Measurements from ENCODE around the gene MCL1.
"Not testable (repeated sequence)": the region's sequence is repeated elsewhere in the genome, so short reads cannot be mapped to it uniquely, and the experiment has no call there.

MCL1 gene

GRCh38 chr1:150567717-150568593 is 11.5 kb downstream of the MCL1 start:
- peak; percentile 79 for DNase-seq

DNA sequence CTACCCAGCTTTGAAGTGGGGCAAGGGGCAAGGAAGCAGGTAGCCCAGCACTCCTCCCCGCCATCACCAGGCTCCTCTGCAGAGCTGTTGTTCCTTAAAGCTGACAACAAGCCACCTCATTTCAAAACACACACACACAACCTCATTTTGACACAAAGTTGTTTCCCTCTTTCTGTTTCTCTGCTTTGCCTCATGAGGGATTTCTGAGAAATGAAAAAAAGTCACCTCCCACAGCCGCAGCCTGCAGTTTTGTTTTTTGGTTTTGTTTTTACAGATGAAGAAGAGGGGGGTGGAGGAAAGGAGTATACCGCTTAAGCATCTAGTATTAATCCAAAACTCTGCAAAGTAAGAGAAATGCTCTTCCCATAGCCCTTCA is 12.1 kb downstream of the MCL1 start:
- DNase-seq: no peak

GRCh38 chr1:150566589-150567340 is 12.6 kb downstream of the MCL1 start:
- no peak for DNase-seq

GRCh38 chr1:150565240-150565991 is 14.0 kb downstream of the MCL1 start:
- not testable (repeated sequence) for DNase-seq

- no peak for DNase-seq
These were observed 15.1 kb downstream of the MCL1 start for GRCh38 chr1:150564051-150564991.

DNA sequence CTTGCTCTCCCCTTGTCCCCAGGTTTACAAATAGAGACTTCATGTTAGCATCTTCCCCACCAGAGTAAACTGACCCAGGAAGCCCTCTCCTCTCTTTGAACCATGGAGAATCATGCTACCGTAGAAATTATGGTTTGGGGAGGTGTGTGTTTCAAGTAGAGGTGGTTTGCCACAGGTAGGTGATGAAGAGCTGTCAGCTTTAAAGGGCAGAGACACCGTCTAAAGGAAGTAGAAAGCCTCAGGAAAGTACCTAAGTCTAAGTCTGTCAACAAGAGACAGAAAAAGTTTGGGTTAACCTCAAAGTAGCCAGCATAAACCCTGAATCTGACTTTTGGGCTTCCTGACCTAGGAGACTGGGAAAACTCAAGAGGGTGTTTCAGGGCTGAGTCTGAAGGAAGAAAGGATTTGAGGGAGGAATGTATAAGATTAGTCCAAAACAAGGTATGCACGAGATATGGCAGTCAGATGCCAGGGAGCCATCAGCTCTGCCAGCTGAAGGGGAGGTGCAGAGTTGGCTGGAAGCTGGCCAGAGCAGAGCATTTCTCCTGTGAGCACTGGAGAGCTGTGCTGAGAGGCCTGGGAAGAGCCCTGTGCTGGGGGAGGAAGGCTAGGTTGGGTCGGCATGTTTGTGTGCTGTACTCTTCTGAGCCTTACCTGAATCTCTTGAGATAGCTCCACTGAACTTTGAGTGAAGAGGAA is 15.9 kb downstream of the MCL1 start:
- DNase-seq: peak; percentile 85

DNA sequence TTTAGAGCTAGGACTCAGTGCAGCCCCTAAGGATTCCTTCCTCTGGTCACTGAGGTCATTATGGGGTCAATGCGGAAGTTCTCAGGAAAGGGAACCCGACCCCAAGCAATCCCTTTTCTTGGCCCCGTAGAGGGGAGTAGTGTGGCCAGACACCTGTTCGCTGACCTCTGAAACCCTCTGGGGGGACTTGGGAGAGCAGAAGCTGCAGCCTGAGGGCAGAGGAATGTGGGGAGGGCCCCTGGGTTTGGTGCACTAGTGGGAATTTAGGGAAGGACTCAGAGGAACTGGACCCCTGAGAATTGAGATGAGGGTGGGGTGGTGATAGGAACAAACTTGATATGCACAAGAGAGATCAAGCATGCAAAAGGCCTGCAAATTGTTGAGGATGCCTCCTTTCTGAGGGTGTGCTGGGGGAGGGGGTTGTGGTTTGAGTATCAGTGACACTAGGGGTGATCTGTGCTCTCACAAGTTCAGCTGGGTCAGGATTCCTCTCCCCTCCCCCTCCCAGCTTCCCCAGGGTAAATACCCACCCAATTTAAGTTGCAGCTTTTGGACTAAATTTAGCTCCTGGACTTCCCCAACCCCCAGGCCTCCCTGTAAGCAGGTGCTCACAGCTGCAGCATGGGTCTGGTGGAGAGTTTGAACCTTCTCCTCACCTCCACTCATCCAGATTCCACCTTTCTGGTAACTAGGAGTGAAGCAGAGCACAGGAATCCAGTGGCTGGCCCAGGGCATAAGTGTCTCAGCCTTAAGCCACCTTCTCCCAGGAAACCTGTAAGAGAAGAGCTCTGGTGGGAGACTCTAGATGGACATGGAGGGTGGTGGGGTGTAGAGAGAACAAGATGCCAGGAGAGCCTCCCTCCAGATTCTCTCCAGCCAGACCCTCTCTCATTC is 16.7 kb downstream of the MCL1 start:
- DNase-seq: no peak

DNA sequence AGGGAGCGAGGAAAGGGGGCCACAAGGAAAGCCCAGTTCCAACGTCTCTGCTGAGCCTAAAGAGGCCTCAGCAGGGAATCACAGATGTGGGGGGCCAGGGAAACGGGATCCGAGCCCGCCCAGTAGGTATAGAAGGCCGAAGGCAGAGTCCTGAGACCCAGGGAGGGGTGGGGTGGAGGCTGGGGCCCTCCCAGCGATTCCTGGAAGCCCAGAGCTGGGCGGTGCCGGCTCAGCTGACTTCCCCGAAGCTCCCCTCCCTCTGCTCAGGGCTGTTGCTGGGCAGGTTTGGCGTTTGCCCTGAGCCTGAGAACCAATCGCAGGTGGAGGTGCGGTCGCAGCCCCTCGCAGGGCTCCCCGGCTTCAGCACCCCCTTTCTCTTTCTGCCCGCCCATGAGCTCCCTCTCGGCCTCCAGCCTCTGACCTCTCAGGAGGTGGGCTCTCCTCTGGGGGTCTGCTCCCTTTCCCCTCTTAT is 17.4 kb downstream of the MCL1 start:
- peak; percentile 66 for DNase-seq

GRCh38 chr1:150561254-150561973 is 18.0 kb downstream of the MCL1 start:
- DNase-seq: peak; percentile 91

DNA sequence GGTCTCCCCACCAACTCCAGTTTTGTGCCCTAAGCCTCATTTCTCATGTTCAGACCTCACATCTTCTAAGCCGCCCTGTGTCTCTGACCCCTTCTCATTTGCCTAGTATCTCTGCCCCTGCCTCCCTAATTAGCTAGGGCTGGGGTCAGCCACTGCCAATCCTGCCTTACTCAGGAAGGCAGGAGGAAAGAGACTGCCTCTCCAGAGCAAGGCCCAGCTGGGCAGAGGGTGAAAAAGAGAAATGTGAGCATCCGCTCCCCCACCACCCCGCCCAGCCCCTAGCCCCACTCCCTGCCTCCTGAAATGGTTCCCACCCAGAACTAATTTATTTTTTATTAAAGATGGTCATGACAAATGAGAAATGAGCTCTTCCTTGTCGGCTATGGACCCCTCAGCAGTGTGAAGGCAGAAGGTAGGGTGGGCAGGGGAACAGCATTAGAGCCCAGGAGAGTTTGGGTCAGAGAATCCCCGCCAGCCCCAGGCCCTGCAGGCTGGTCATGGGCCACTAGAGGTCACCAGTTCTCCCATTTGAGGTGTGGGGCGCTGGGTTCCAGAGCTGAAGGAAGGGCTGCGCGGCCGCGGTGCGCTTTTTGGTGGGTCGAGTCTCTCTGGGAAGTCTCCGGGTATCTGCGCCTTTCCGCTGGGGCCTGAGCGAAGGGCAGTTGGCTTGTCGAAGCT is 18.7 kb downstream of the MCL1 start:
- peak; percentile 92 for DNase-seq

DNA sequence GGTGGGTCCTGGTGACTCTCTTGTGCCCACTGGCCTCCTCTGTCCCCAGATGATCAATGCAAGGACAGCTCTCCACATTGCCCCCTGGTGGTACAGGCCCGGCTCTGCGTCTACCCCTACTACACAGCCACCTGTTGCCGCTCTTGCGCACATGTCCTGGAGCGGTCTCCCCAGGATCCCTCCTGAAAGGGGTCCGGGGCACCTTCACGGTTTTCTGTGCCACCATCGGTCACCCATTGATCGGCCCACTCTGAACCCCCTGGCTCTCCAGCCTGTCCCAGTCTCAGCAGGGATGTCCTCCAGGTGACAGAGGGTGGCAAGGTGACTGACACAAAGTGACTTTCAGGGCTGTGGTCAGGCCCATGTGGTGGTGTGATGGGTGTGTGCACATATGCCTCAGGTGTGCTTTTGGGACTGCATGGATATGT is 19.4 kb downstream of the MCL1 start:
- DNase-seq: peak; percentile 53

DNA sequence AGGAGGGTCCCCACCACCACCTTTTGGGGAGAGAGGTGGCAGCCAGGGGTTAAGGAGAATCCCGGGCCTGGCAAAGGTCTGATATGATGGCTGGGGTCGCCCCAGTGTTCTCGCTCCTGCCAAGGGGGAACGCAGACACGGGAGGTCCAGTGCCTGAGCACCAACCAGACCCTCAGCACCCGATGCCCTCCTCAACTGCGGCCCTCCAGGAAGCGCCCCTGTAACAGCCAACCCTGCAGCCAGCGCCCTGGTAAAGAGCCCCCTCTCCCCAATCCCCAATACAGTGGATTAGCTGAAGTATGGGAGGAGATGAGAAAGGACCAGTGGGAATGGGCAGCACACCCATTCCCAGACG is 19.8 kb downstream of the MCL1 start:
- DNase-seq: no peak

- DNase-seq: no peak
These were observed 20.4 kb downstream of the MCL1 start for GRCh38 chr1:150558761-150559655.

GRCh38 chr1:150558303-150558704 is 21.1 kb downstream of the MCL1 start:
- DNase-seq: no peak

DNA sequence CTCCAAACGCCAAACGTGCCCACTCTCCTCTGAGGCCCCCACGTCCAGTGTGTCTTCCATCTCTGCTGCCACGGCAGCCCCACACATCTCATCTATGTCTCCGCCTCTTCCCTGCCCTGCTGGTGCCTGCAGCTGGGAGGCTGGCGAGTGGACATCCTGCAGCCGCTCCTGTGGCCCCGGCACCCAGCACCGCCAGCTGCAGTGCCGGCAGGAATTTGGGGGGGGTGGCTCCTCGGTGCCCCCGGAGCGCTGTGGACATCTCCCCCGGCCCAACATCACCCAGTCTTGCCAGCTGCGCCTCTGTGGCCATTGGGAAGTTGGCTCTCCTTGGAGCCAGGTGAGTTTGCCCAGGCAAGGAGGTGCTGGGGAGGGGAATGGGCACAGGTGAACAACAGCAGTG is 21.6 kb downstream of the MCL1 start:
- no peak for DNase-seq

DNA sequence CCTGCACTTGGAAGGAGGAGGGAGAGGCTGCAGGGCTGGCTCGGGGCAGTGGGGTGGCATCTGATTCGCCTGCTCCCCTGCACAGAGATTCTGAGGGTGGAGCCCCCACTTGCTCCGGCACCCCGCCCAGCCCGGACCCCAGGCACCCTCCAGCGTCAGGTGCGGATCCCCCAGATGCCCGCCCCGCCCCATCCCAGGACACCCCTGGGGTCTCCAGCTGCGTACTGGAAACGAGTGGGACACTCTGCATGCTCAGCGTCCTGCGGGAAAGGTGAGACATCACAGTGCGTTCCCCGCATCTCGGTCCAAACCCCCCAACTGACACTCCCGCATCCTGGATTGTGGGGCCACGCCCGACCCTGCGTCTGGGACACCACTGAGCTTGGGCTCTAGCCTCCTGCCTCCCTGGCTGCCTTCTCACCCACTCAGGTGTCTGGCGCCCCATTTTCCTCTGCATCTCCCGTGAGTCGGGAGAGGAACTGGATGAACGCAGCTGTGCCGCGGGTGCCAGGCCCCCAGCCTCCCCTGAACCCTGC is 22.3 kb downstream of the MCL1 start:
- DNase-seq: no peak

DNA sequence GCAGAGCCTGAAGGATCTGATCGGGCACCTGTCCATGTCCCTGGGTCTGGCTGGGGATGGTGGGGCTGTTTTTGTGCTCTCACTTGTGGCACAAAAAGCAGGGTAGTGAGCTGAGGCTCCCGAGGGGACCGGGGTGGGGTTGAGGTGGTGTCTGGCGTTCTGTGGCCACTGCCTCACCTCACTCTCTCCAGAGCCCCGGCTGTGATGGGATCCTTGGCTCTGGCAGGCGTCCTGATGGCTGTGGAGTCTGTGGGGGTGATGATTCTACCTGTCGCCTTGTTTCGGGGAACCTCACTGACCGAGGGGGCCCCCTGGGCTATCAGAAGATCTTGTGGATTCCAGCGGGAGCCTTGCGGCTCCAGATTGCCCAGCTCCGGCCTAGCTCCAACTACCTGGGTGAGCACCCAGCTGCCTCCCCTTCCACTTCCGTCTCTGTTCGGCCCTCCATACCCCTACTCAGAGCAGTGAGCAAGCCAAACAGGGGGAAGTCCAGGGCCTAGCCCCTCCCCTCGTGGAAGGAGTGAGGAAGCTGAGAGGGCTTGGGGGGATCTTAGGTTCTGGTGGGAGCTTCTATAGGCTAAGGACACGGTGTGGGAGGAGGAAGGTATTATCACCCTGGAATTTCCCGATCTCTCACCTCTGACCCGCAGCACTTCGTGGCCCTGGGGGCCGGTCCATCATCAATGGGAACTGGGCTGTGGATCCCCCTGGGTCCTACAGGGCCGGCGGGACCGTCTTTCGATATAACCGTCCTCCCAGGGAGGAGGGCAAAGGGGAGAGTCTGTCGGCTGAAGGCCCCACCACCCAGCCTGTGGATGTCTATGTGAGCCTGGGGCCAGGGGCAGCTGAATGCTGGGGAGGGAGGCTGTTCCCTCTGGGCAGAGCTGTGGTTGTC is 23.2 kb downstream of the MCL1 start:
- no peak for DNase-seq
